NB4 (cell line): ENCODE measurements around the gene LAMTOR5.

Source experiments
- MYC ChIP-seq: IDR thresholded peaks from 2 replicates; pipeline ENCODE4 v1.6.1; 2011; ENCODE audit warnings: low read depth, low read length
- POLR2A ChIP-seq: IDR thresholded peaks from 2 replicates; pipeline ENCODE4 v1.6.1; 2011; ENCODE audit warnings: mild to moderate bottlenecking; ENCODE audit not compliant: insufficient read length; ENCODE audit errors: extremely low read depth
- TF ChIP-seq, protein P1 (sequence below): IDR thresholded peaks from one replicate; pipeline ENCODE4 v1.5.1; 2012; ENCODE audit warnings: low read depth, low read length
- TF ChIP-seq, protein P2 (sequence below): IDR thresholded peaks from 2 replicates; pipeline ENCODE4 v1.6.1; 2011; ENCODE audit warnings: low read depth, low read length

DNA sequence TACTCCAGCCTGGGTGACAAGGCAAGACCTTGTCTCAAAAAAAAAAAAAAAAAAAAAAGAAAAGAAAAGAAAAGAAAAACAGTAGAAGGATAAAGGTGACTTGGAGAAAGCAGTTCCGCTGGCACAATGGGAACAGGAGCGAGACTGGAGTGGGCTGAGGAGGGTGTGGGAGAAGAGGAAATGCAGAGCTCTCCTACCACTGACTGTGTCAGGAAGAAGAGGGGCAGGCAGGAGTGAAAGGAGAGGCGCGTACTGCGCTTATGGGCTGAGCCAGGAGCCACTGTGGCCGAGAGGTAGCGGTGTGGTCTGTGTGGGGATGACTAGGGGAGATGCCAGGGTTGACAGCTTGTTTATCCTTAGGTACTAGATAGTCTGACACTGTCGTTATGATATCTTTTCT lies 37.1 kb upstream of the LAMTOR5 start:
- TF ChIP-seq, protein P1, sequence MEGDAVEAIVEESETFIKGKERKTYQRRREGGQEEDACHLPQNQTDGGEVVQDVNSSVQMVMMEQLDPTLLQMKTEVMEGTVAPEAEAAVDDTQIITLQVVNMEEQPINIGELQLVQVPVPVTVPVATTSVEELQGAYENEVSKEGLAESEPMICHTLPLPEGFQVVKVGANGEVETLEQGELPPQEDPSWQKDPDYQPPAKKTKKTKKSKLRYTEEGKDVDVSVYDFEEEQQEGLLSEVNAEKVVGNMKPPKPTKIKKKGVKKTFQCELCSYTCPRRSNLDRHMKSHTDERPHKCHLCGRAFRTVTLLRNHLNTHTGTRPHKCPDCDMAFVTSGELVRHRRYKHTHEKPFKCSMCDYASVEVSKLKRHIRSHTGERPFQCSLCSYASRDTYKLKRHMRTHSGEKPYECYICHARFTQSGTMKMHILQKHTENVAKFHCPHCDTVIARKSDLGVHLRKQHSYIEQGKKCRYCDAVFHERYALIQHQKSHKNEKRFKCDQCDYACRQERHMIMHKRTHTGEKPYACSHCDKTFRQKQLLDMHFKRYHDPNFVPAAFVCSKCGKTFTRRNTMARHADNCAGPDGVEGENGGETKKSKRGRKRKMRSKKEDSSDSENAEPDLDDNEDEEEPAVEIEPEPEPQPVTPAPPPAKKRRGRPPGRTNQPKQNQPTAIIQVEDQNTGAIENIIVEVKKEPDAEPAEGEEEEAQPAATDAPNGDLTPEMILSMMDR, result no peak
- TF ChIP-seq POLR2A (no peak), MYC (no peak)
- TF ChIP-seq, protein P2, sequence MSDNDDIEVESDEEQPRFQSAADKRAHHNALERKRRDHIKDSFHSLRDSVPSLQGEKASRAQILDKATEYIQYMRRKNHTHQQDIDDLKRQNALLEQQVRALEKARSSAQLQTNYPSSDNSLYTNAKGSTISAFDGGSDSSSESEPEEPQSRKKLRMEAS, result no peak
